Activated naive CD4-positive, alpha-beta T cell treated with anti-CD3 and anti-CD28 coated beads, Interleukin-2, amount 10 ng/mL, durations not matched to agents 7 days and 5 days (primary cell): ENCODE results near the gene ANKRD55.
"Not testable (repeated sequence)": the region's sequence is repeated elsewhere in the genome, so short reads cannot be mapped to it uniquely, and the experiment has no call there.

ENCODE experiments used
- CTCF ChIA-PET: fragments of 350-600 bp; sonication (Branson Sonifier 250); formaldehyde crosslinking; loops from one replicate; lab custom pipeline; 2021; ENCODE audit warnings: antibody characterized with exemption; lab: Charles Lee
- DNase-seq: peaks from one replicate; pipeline ENCODE4 v3.0.0-alpha.2; 2020
- H3K27ac Mint-ChIP-seq: one replicate; pipeline ENCODE4 v1.8.0; 2021; ENCODE audit warnings: mild to moderate bottlenecking, moderate library complexity, mixed read lengths
- H3K27me3 Mint-ChIP-seq: one replicate; pipeline ENCODE4 v1.8.0; 2021; ENCODE audit warnings: mild to moderate bottlenecking, mixed read lengths
- H3K36me3 Mint-ChIP-seq: one replicate; pipeline ENCODE4 v1.8.0; 2021; ENCODE audit warnings: mixed read lengths
- H3K4me1 Mint-ChIP-seq: one replicate; pipeline ENCODE4 v1.8.0; 2021; ENCODE audit warnings: mixed read lengths
- H3K4me3 Mint-ChIP-seq: one replicate; pipeline ENCODE4 v1.8.0; 2021; ENCODE audit warnings: mild to moderate bottlenecking, moderate library complexity, mixed read lengths
- H3K9me3 Mint-ChIP-seq: one replicate; pipeline ENCODE4 v1.8.0; 2021; ENCODE audit warnings: mixed read lengths

Gene ANKRD55

GRCh38 chr5:56088967-56089829 is 143.9 kb downstream of the ANKRD55 start:
- CTCF ChIA-PET: interaction anchor here (1.2 to 2.0 kb wide), 2 partner anchors 8 to 107 kb away, joined by 3 to 6 read pairs; no protein-coding TSS in a partner anchor
- no peak overlapping the region for H3K4me3 Mint-ChIP-seq
- no peaks in the 10 kb centered on the region for H3K9me3 Mint-ChIP-seq
- no peak overlapping the region for H3K27ac Mint-ChIP-seq
- peaks cover 68% of the 10 kb centered on the region for H3K4me1 Mint-ChIP-seq
- no peaks in the 10 kb centered on the region for H3K27me3 Mint-ChIP-seq
- no peak for DNase-seq
- peaks cover 9% of the 10 kb centered on the region for H3K36me3 Mint-ChIP-seq

GRCh38 chr5:56088431-56088949 is 144.6 kb downstream of the ANKRD55 start:
- Mint-ChIP-seq H3K27ac (no peak overlapping the region), H3K4me1 (peaks cover 67% of the 10 kb centered on the region), H3K36me3 (peaks cover 14% of the 10 kb centered on the region), H3K9me3 (peaks cover 2% of the 10 kb centered on the region), H3K4me3 (no peak overlapping the region), H3K27me3 (no peaks in the 10 kb centered on the region)
- no peak for DNase-seq
- CTCF ChIA-PET: no interaction called here

GRCh38 chr5:56085193-56085592 is 147.9 kb downstream of the ANKRD55 start:
- Mint-ChIP-seq H3K27ac (no peak overlapping the region), H3K27me3 (no peaks in the 10 kb centered on the region), H3K4me3 (no peak overlapping the region), H3K4me1 (peaks cover 64% of the 10 kb centered on the region), H3K36me3 (peaks cover 13% of the 10 kb centered on the region), H3K9me3 (peaks cover 4% of the 10 kb centered on the region)
- peak; percentile 14 for DNase-seq
- CTCF ChIA-PET: interaction anchor here (1.3 kb wide), 1 partner anchor 9 kb away, joined by 3 read pairs; no protein-coding TSS in a partner anchor

- CTCF ChIA-PET: no interaction called here
- peaks cover 4% of the 10 kb centered on the region for H3K9me3 Mint-ChIP-seq
- no peak for DNase-seq
- no peak overlapping the region for H3K4me3 Mint-ChIP-seq
- peaks cover under 1% of the 10 kb centered on the region for H3K27me3 Mint-ChIP-seq
- peaks cover 64% of the 10 kb centered on the region for H3K4me1 Mint-ChIP-seq
- H3K36me3 Mint-ChIP-seq: peaks cover 16% of the 10 kb centered on the region
- H3K27ac Mint-ChIP-seq: peak overlapping the region; percentile 86
Observed at GRCh38 chr5:56083286-56083854, 149.8 kb downstream of the ANKRD55 start.

- H3K9me3 Mint-ChIP-seq, H3K27me3 Mint-ChIP-seq: not testable (repeated sequence)
- H3K4me3 Mint-ChIP-seq: peak overlapping the region; percentile 14
- peak; percentile 13 for DNase-seq
- H3K36me3 Mint-ChIP-seq: peaks cover 15% of the 10 kb centered on the region
- peaks cover 73% of the 10 kb centered on the region for H3K4me1 Mint-ChIP-seq
- CTCF ChIA-PET: interaction anchor here (1.6 kb wide), 1 partner anchor 9 kb away, joined by 6 read pairs; no protein-coding TSS in a partner anchor
- H3K27ac Mint-ChIP-seq: peak overlapping the region; percentile 91
Observed at GRCh38 chr5:56081053-56081642, 152.0 kb downstream of the ANKRD55 start.

GRCh38 chr5:56080375-56081052 is 152.6 kb downstream of the ANKRD55 start:
- Mint-ChIP-seq H3K27ac (peak overlapping the region; percentile 91), H3K27me3 (peaks cover 5% of the 10 kb centered on the region), H3K4me3 (peak overlapping the region; percentile 31), H3K4me1 (peaks cover 76% of the 10 kb centered on the region), H3K9me3 (peaks cover 4% of the 10 kb centered on the region), H3K36me3 (peaks cover 15% of the 10 kb centered on the region)
- CTCF ChIA-PET: interaction anchor here (0.7 to 1.6 kb wide), 2 partner anchors 9 to 99 kb away, joined by 5 to 6 read pairs; no protein-coding TSS in a partner anchor
- DNase-seq: no peak

GRCh38 chr5:56079157-56079500 is 154.0 kb downstream of the ANKRD55 start:
- H3K4me3 Mint-ChIP-seq, H3K27me3 Mint-ChIP-seq, DNase-seq, H3K9me3 Mint-ChIP-seq, H3K27ac Mint-ChIP-seq, CTCF ChIA-PET: not testable (repeated sequence)
- Mint-ChIP-seq H3K4me1 (peaks cover 79% of the 10 kb centered on the region), H3K36me3 (peaks cover 15% of the 10 kb centered on the region)

- peaks cover 5% of the 10 kb centered on the region for H3K27me3 Mint-ChIP-seq
- H3K27ac Mint-ChIP-seq: no peak overlapping the region
- peaks cover 81% of the 10 kb centered on the region for H3K4me1 Mint-ChIP-seq
- CTCF ChIA-PET: no interaction called here
- H3K4me3 Mint-ChIP-seq: no peak overlapping the region
- H3K9me3 Mint-ChIP-seq: peaks cover 2% of the 10 kb centered on the region
- no peak for DNase-seq
- peaks cover 14% of the 10 kb centered on the region for H3K36me3 Mint-ChIP-seq
Observed at GRCh38 chr5:56078278-56079156, 154.6 kb downstream of the ANKRD55 start.

- H3K9me3 Mint-ChIP-seq: peaks cover 3% of the 10 kb centered on the region
- CTCF ChIA-PET: no interaction called here
- no peak overlapping the region for H3K27ac Mint-ChIP-seq
- no peak for DNase-seq
- no peak overlapping the region for H3K4me3 Mint-ChIP-seq
- H3K27me3 Mint-ChIP-seq: peaks cover 5% of the 10 kb centered on the region
- peaks cover 19% of the 10 kb centered on the region for H3K36me3 Mint-ChIP-seq
- H3K4me1 Mint-ChIP-seq: peaks cover 84% of the 10 kb centered on the region
Observed at GRCh38 chr5:56077796-56078233, 155.3 kb downstream of the ANKRD55 start.

GRCh38 chr5:56076486-56076885 is 156.6 kb downstream of the ANKRD55 start:
- Mint-ChIP-seq H3K9me3 (peaks cover 4% of the 10 kb centered on the region), H3K4me3 (no peak overlapping the region), H3K27me3 (peaks cover 5% of the 10 kb centered on the region), H3K36me3 (peaks cover 20% of the 10 kb centered on the region), H3K4me1 (peaks cover 86% of the 10 kb centered on the region), H3K27ac (no peak overlapping the region)
- CTCF ChIA-PET: no interaction called here
- DNase-seq: no peak

- CTCF ChIA-PET: no interaction called here
- H3K27ac Mint-ChIP-seq: no peak overlapping the region
- peaks cover 86% of the 10 kb centered on the region for H3K4me1 Mint-ChIP-seq
- peak; percentile 15 for DNase-seq
- peaks cover 5% of the 10 kb centered on the region for H3K27me3 Mint-ChIP-seq
- H3K36me3 Mint-ChIP-seq: peaks cover 17% of the 10 kb centered on the region
- no peak overlapping the region for H3K4me3 Mint-ChIP-seq
- peaks cover 4% of the 10 kb centered on the region for H3K9me3 Mint-ChIP-seq
Observed at GRCh38 chr5:56075361-56075760, 157.8 kb downstream of the ANKRD55 start.

GRCh38 chr5:56072863-56073766 is 160.0 kb downstream of the ANKRD55 start:
- CTCF ChIA-PET: no interaction called here
- peaks cover 4% of the 10 kb centered on the region for H3K9me3 Mint-ChIP-seq
- no peak overlapping the region for H3K4me3 Mint-ChIP-seq
- peaks cover 87% of the 10 kb centered on the region for H3K4me1 Mint-ChIP-seq
- peak; percentile 22 for DNase-seq
- peaks cover 2% of the 10 kb centered on the region for H3K27me3 Mint-ChIP-seq
- H3K27ac Mint-ChIP-seq: peak overlapping the region; percentile 64
- H3K36me3 Mint-ChIP-seq: peaks cover 12% of the 10 kb centered on the region
